HG03097 (cell line): ENCODE results near the gene SLC39A11.
A peak's percentile ranks its signal among the peaks of the same experiment; 100 is the strongest.
"Not testable (repeated sequence)": the region's sequence is repeated elsewhere in the genome, so short reads cannot be mapped to it uniquely, and the experiment has no call there.

Experiments
- ATAC-seq: cut with Tn5 transposase; IDR thresholded peaks from one replicate; pipeline ENCODE4 v1.9.1; 2021; ENCODE audit not compliant: unreplicated experiment, low FRiP score

The SLC39A11 gene

DNA sequence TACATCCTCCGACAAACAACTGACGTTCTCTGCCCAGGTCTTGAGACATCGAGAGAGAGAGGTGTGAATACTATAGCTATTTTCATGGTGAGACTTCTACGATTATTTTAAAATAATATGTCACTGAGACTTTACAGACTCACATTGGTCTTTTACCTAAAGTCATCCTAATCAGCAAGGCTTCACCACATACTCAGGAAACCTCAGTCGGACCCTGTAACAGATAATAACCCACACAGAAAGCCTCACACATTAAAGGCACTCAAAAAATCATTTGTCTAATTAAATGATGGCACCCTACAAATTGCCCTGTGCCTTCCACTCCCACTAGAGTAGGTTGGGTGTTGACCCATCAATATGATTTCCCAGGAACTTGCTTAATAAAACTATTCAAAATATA is 19.8 kb upstream of the SLC39A11 start:
- ATAC-seq: no peak

DNA sequence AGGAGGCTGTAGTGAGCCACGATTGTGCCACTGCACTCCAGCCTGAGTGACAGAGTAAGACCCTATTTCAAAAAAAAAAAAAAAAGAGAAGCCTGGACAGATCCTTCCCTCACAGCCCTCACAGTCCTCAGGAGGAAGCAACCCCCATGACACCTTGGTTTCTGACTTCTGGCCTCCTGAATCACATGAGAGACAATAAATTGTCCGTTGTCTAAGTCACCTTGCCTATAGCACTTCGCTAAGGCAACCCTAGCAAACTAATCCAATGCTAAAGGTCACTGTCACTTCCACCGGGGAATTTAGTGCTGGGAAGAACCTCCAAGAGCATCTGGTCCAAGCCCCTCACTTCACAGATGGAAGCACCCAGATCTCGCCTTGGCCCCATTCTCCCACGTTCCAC is 18.9 kb upstream of the SLC39A11 start:
- no peak for ATAC-seq

DNA sequence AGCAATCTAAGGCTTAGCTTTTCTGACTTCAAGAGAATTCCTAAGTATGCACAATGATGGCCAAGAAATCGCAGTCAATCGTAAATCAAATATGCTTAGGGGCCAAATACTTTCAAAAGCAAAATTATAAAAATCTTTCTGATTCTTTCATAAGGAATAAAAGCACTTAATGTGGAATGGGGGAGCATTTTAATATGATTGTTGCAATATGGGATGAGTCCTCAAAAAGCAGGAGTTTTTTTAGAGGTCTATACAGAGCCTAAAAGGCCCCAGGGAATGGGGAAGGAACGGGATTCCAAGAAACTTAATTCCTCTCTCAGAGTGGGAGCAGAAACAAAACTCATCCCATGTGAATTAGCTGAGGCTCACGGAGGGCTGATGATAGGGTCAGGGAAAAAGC is 14.7 kb upstream of the SLC39A11 start:
- no peak for ATAC-seq

DNA sequence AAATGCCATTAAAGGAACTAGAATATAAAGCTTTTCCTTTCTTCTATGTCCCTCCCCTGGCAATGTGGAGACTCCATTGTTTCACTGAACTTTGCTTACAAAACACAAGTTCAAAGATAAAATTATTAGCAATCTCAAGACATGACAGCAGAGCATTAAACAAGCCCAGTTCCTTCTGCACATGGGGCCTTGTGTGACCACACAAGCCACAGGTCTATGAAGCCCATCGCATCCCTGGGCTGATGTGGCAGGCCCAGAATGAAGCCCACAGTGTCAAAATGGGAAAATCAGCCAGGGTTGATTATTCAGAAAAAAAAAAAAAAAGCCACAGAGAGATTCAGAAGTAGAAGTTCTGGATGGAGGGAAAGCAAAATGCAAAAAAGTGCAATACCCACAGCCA is 12.9 kb upstream of the SLC39A11 start:
- no peak for ATAC-seq

DNA sequence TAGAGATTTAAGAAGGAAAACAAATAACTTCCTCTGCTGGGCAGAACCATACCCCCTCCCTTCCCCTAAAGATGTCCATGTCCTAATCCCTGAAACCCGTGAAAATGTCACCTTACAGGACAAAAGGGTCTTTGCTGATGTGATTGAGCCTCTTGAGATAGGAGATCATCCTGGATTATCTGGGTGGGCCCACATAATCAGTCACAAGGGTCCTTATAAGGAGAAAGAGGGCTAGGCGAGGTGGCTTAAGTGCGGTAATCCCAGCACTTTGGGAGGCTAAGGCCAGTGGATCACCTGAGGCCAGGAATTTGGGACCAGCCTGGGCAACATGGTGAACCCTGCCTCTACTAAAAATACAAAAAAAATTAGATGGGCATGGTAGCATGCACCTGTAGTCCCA is 12.0 kb upstream of the SLC39A11 start:
- no peak for ATAC-seq

DNA sequence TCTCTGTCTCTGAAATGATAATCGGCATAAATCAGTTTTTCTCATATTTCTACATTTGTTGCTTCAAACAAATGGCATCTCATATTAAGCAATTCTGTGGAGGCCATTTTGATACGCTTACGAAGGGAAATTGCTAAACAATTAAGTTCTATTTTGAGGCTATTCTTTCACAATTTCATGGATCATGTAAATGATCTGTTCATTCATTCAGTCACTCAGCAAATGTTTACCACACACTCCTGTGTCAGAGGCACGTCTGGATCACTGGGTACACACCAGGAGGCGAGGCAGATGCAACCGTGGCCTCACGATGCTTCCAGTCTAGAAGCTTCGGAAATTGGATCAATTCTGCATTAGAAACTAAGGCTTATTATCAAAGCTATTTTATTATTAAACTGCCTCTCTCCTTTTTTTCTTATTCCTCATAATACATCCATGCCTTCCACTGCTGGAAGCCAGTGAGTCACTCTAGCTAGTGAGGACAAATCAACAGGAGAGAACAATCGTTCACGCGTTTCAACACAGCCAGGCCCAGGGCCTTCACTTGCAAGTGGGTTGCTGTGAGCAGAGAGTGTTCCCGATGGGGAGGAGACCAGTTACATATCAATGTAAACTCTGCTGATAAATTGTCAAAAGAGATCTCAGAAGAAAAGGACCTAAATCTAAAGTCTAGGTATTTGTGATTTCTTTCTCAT is 11.3 kb upstream of the SLC39A11 start:
- no peak for ATAC-seq

DNA sequence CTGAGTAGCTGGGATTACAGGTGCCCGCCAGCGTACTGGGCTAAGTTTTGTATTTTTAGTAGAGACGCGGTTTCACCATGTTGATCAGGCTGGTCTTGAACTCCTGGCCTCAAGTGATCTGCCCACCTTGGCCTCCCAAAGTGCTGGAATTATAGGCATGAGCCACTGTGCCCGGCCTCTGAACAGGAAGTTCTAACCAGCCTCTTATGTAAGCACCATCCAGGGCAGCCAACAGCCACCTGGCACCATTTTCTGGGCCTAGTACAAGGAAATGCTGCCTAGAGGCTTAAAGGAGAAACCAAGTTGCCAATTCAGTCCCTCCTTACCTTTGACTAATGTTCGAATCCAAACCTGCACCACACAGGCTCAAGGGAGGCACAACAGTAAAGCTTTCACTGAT is 8.5 kb upstream of the SLC39A11 start:
- ATAC-seq: no peak

DNA sequence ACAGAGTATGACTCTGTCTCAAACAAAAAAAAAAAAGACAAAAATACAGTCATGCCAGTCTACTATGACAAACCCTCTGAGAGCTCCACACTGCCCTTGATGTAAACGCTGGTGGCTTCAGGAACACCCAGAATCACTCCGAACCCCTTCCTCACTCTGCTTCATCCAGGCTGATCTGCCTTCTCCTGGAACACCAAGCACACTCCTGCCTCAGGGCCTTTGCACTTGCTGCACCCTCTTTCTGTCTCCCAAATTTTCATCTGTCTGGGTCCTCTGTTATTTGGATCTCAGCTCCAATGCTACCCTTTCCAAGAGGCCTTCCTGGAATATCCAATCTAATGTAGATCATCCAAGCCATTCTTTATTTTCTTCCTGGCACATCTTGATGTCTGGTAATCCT is 7.9 kb upstream of the SLC39A11 start:
- ATAC-seq: no peak

DNA sequence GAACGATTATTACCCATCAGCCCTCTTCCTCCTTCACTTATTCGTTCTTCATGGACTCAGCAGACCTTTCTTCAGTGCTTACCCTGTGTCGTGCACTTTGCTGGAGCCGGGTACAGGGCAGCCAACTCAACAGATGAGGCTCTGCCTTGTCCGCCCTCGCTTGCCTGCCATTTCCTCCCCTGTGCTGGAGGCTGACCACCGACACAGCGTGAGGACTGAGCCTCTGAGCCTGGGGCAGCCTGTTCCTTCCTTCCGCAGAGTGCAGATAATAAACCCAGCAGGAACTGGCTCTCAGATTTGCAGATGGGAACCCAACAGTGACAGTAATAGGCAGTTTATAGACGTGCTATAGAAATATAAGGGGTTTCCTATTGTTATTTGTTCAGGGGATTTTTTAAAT is 7.0 kb upstream of the SLC39A11 start:
- ATAC-seq: no peak

DNA sequence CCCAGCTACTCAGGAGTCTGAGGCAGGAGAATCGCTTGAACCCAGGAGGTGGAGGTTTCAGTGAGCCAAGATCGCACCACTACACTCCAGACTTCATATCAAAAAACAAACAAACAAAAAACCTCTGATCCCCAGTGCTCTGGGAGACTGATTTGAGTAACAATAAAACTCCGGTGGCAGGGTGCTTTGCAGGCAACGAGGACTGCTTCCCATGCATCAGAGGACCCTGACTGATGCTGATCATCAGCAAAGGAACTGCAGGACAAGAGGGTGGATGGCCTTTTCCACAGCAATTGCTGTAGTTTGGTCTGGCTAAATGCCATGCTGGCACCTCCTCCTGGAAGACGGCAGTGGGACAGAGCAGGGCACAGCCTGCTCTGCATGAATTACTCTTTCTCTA is 6.4 kb upstream of the SLC39A11 start:
- no peak for ATAC-seq

DNA sequence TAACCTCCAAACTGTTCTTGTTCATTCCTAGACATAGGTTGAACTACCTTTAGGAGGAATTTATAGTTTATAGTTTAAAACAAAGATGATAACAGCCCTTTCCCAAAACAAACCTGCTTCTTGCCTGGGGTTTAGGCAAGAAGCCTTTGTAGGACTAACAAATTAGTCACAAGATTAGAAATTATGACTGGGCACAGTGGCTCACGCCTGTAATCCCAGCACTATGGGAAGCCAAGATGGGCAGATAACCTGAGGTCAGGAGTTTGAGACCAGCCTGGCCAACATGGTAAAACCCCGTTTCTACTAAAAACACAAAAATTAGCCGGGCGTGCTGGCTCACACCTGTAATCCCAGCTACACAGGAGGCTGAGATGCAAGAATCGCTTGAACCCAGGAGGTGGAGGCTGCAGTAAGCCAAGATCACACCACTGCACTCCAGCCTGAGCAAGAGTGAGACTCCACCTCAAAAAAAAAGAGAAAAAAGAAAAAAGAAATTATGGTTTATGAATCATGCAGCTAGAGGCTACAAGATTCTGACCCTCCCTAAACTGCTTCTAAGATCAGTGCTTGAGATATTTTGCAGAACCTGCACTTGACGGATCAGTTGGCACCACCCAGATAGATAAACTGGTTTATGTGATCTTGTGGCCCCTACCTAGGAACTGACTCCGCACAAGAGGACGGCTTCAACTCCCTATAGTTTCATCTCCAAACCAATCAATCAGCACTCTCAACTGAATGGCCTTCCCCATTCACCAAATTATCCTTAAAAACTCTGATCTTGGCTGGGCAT is 5.7 kb upstream of the SLC39A11 start:
- ATAC-seq: not testable (repeated sequence)

DNA sequence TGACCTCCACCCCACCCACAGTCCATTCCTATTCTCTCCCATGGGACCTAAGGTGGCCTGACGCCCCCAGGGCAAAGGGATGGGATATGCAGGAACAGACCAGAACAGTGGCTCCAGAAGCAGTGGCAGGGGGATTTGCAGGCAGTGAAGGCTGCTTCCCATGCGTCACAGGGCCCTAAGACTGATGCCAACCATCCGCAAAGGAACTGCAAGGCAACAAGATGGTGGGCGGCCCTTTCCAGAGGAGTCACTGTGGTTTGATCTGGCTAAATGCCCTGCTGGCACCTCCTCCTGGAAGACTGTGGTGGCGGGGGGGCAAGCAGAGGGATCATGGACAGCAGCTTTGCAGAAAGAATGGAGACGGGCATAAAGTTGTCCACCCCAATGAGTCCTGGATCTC is 4.4 kb upstream of the SLC39A11 start:
- no peak for ATAC-seq

DNA sequence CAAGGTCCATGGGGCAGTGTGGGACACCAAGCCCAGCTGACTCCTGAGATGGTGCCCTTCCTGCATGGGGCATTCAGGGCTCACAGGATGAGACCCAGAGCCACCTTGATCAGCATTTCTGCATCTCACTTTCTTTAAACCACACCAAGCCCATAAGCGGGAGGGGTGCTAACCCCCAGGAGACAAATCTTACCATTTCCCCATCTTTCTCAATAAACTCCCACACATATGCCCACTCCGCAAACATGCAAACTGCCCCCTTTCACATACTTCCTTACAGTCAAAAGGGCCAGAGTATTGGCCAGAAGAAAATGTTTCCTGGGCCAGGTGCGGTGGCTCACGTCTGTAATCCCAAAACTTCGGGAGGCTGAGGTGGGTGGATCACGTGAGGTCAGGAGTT is 3.7 kb upstream of the SLC39A11 start:
- no peak for ATAC-seq

DNA sequence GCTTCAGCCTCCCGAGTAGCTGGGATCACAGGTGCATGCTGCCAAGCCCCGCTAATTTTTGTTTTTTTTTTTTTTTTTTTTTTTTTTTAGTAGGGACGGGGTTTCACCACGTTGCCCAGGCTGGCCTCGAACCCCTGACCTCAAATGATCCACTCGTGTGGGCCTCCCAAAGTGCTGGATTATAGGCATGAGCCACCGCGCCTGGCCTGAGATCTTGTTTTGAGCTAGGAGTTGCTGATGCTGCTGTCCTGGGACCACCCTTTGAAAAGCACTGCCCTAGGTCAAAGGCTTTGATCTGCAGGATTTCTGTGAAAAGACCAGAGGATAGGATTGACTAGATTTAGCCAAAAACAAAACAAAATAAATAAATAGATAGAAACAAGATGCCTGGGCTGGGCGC is 798 bp upstream of the SLC39A11 start:
- no peak for ATAC-seq

DNA sequence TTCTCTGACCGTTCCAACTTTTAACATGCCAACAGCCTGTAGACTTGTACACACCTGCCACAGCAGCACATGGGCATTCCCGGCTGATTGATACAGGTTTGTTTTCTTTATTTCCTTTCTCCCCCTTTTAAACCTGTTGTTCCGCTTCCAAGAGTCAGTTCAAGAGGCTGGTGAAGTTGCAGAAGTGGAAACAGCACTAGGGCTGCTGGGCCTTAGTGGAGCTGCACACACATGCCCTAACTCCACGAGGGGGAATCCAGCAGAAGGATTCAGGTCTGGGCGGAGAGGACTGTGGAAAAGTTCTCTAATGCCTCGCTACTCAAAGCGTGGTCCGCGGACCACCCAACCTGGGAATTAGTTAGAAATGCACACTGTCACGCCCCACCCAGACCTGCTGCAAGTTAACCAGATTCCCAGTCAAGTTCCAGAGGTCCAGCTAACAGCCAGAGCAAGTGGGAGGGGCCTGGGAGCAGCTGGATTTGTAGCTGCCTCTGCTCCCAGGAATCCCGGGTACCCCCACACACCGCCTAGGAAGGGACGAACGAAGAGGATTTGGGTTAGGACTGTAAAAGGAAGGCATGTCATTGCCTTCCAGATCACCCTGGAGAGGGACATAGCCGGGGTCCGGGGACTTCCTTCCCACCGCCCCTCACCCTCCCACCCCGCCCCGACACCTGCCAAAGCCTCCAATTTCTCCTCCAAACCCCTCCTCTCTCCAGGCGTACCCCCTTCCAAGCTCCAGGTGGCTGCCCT is 542 bp downstream of the SLC39A11 start:
- ATAC-seq: peak; percentile 2

DNA sequence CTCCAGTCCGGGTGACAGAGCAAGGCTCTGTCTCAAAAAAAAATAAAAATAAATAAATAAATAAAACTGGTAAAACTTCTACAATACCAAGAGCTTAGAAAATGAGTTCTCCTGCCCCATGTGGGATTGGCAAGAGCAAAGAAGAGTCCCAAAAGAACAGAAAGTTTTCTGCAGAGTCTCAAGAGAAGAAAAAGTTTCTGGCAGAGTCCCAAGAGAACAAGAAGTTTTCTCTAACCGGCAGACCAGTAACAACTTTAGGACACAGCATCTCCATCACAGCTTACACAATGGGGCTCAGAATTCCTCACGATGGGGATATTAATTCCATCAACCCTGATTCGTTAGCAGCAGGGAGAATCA is 1.1 kb downstream of the SLC39A11 start:
- ATAC-seq: no peak

DNA sequence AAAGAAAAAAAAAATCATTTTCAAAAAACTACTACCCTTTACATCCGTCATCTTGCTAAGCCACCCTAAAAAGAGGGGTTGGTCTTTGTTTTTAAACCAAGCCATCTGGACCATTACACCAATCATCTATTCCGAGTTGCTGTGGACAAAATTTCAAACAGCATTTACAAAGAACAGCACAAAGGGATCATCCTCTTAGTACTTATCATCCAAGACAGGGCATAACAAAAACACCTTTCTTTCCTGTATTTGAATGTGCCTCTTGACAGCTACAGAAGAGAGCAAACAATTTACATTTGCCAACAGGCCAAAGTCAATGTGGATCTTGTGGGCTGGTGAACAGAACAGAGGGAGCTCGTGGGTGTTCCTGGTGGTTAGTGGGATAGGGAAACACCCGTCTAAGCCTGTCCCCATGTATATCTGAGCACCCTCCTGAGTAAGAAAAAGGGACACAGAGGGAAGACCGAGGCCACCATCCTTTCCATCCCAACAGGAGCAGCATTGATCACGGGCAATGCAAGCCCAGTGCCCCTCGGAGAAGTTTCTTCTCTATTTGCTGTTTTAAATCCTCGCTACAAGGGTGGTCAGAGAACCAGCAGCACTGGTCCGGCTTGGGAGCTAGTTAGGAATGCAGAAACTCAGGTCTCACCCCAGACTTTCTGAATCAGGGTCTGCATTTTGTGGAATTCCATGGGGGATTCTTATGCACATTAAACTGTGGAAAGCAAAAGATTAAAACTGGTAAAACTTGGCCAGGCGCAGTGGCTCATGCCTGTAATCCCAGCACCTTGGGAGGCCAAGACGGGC is 1.9 kb downstream of the SLC39A11 start:
- no peak for ATAC-seq

DNA sequence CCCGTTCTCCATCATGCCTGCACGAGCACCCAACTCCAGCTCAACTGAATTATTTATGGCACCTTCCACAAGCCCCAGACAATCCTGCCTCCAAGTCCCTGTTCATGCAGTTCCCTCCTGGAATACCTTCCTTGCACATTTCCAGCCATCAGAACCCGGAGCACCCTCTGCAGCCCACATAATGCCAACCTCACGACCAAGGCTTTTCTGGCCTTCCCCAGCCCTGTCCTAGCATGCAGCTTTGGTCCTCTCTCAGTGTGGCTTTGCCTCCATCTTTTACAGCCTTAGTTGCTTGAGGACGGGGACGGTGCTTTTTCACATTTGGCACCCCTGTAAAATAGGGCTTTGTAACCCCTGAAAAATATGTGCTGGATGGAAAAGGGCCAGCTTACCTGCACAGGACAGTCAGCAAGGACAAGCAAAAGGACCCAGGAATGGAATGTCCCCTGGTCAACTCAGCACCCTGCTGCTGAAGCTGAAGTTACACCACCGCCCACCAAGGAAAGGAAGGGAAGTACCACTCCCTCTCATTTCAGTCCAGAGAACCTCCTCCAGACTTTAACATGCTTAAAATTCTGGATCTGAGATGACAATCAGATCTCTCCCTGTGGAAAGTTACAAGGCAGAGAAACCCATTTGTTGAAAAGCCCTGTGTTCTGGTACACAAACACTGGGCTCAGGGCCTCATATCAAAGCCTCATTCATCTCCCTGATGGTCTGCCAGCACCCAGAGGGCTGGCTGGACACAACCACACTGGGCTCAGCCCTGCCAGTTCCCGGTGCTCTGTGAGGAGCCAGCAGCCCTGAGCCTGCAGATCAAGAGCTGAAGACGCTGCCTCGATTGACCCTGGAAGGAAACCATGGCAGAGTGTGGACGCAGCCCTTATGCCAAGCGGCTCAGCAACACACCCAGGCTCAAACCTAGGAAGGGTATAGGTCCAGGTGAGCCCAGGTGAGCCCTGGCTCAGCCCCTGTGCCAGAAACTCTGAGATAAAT is 2.9 kb downstream of the SLC39A11 start:
- ATAC-seq: no peak

DNA sequence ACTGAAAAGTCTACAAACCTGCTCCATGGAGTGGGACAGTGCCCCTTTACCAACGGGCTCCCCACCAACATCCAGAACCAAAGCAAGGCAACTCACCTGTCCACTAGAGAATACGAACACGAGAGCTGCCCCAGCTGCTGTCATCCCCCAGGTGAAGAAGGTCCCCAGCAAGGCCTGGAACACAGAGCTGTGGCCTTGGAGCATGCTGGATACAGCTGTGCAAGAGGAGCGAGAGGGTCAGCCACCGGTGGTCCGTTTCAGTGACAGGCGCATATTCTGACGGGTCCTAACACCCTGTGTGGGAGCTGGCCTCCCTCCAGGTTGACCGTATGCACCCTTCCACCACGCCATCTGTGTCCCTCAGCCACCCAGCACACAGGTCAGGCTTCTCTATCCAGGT is 3.9 kb downstream of the SLC39A11 start:
- no peak for ATAC-seq

DNA sequence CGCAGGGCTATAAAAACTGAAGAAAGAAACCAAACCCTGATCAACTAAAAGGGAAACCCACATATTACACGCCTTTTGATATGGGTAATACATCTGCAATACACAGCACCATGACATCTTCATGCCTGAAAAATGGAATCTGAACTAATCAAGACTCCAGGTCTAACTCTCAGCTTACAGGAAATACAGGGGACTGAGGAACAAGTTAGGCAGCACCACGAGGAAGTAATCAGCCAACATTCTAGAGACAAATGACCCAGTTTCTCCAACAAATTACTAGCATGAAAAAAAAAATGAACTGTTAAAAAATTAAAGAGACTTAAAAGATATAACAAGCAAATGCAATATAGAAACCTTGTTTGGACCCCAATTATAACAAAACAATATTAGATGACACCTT is 9.1 kb downstream of the SLC39A11 start:
- no peak for ATAC-seq
